ENCODE results near the gene OR52A1. TPM values are rescaled to one million over a fixed set of nuclear protein-coding genes. Genes with fewer than 3 reads are reported as not detected.

The OR52A1 gene
- total and polyA plus RNA-seq, 2 of the 8 experiments (the other 6 are each of a cell fraction or from before 2014, with no cell fraction given): 5.9 to 12.2 TPM

DNA sequence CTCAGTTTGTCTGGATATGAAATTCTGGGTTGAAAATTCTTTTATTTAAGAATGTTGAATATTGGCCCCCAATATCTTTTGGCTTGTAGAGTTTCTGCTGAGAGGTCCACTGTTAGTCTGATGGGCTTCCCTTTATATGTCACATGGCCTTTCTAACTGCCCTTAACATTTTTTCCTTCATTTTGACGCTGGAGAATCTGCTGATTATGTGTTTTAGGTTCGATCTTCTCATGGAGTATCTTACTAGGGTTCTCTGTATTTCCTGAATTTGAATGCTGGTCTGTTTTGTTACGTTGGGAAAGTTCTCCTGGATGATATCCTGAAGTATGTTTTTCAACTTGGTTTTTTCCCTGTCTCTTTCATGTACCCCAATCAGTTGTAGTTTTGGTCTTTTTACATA is 39.2 kb downstream of the OR52A1 start:
- Histone ChIP-seq H3K9me3 (ENCODE audit: insufficient read depth in 2 of 2, low read depth in 1 of 2, low read length in 1 of 2) (no peaks in the 10 kb centered on the region), H2BK12ac (ENCODE audit: low read depth, low read length) (no peak overlapping the region), H2AK5ac (ENCODE audit: low read depth, low read length) (no peak overlapping the region), H3K14ac (ENCODE audit: insufficient read length) (no peak overlapping the region), H4K5ac (ENCODE audit: insufficient read length, low read depth, low read length) (no peak overlapping the region), H3K4ac (replicated peaks; ENCODE audit: insufficient read length, low read depth, low read length) (no peak overlapping the region), H4K8ac (ENCODE audit: extremely low read depth, insufficient read depth, low read length) (no peak overlapping the region), H3K27ac (ENCODE audit: low read depth, low read length) (no peak overlapping the region), H3K23me2 (ENCODE audit: low read depth, low read length) (no peaks in the 10 kb centered on the region; the same call in 1 of the 2 replicates), H4K20me1 (replicated peaks in 1 of 2; ENCODE audit: control insufficient read depth in 1 of 2, insufficient read depth in 2 of 2, low read length in 2 of 2) (no peaks in the 10 kb centered on the region), H3K9ac (replicated peaks in 1 of 4; ENCODE audit: extremely low read depth in 1 of 4, low read depth in 3 of 4, low read length in 3 of 4) (no peak overlapping the region), H2BK5ac (ENCODE audit: low read depth, low read length) (no peak overlapping the region), H4K91ac (replicated peaks; ENCODE audit: insufficient read length, low read length) (no peak overlapping the region), H3K27me3 (replicated peaks in 1 of 4; ENCODE audit: control insufficient read depth in 3 of 4, extremely low read depth in 1 of 4, insufficient read depth in 3 of 4, low read length in 3 of 4) (no peaks in the 10 kb centered on the region), H3K56ac (replicated peaks; ENCODE audit: insufficient read length, low read depth, low read length) (no peak overlapping the region), H3K79me2 (ENCODE audit: control insufficient read depth in 1 of 2, insufficient read depth in 2 of 2, low read length in 2 of 2) (no peaks in the 10 kb centered on the region), H3K36me3 (ENCODE audit: control insufficient read depth in 2 of 4, insufficient read depth in 4 of 4, low read length in 3 of 4) (no peaks in the 10 kb centered on the region), H2BK15ac (ENCODE audit: low read length) (no peak overlapping the region), H3K79me1 (ENCODE audit: low read depth, low read length) (no peaks in the 10 kb centered on the region), H2AFZ (ENCODE audit: low read length) (no peak overlapping the region), H3K4me2 (ENCODE audit: insufficient read depth in 1 of 2, low read depth in 2 of 2, low read length in 2 of 2) (no peak overlapping the region), H3K4me1 (replicated peaks in 1 of 4; ENCODE audit: control insufficient read depth in 3 of 4, insufficient read depth in 4 of 4, low read length in 3 of 4) (no peaks in the 10 kb centered on the region; a peak in 1 of 7 replicates), H3K18ac (ENCODE audit: extremely low read depth, low read length) (no peak overlapping the region), H2BK120ac (replicated peaks; ENCODE audit: low read depth, low read length) (no peak overlapping the region), H3K4me3 (ENCODE audit: extremely low read depth in 1 of 4, insufficient read depth in 2 of 4, low read depth in 3 of 4, low read length in 4 of 4) (no peak overlapping the region), H2BK20ac (ENCODE audit: low read length) (no peak overlapping the region), H3K23ac (ENCODE audit: insufficient read length) (no peak overlapping the region)
- DNase-seq (ENCODE audit: low read depth in 1 of 2, low spot score in 2 of 2) (no peak), FAIRE-seq (no peak)
- ChIA-PET CTCF (ENCODE audit: partially characterized antibody) (interaction anchor here (1.0 kb wide), 1 partner anchor 9 kb away, joined by 5 read pairs; no protein-coding TSS in a partner anchor), POLR2A (ENCODE audit: partially characterized antibody) (no interaction called here)
- WGBS, 2 experiments (ENCODE audit: extremely low coverage in 1 of 2, insufficient coverage in 1 of 2, insufficient read length in 1 of 2, insufficient replicate concordance in 2 of 2, low coverage in 1 of 2, low lambda C conversion rate in 2 of 2, missing lambda C conversion rate in 1 of 2): 88% methylated on average over 3 of the region's 3 CpGs; no CpG with 5 or more reads in 1 of the 2 experiments
- TF ChIP-seq SP1 (IDR thresholded peaks at IDR 0.05; ENCODE audit: low read depth, low read length): no peak
- no peak for TF ChIP-seq SIX5 (IDR thresholded peaks at IDR 0.05; ENCODE audit: low read depth, low read length)
- TF ChIP-seq EGR1 (IDR thresholded peaks at IDR 0.05; ENCODE audit: borderline replicate concordance, low read depth, low read length): no peak
- no peak for TF ChIP-seq CHD1 (IDR thresholded peaks at IDR 0.05; ENCODE audit: low read depth, low read length)
- no peak for TF ChIP-seq CBX8 (IDR thresholded peaks at IDR 0.05; ENCODE audit: borderline replicate concordance, low read depth, low read length)
- no peak for TF ChIP-seq ATF2 (IDR thresholded peaks at IDR 0.05; ENCODE audit: low read length)
- TF ChIP-seq RFX5 (IDR thresholded peaks at IDR 0.05; ENCODE audit: borderline replicate concordance, low read depth, low read length): no peak
- no peak for TF ChIP-seq NANOG (IDR thresholded peaks at IDR 0.05; ENCODE audit: insufficient read depth, low read depth, low read length, poor library complexity, severe bottlenecking)
- TF ChIP-seq HDAC2 (IDR thresholded peaks at IDR 0.05; ENCODE audit: borderline replicate concordance in 1 of 2, low read depth in 2 of 2, low read length in 2 of 2): no peak
- no peak for TF ChIP-seq GABPA (IDR thresholded peaks at IDR 0.05; ENCODE audit: borderline replicate concordance, insufficient read depth, low read length)
- TF ChIP-seq SIN3A (conservative IDR thresholded peaks at IDR 0.05 in 1 of 2, IDR thresholded peaks at IDR 0.05 in 1 of 2; ENCODE audit: low read depth in 1 of 2, low read length in 2 of 2): no peak
- TF ChIP-seq TEAD4 (IDR thresholded peaks at IDR 0.05; ENCODE audit: low read depth, low read length): no peak
- no peak for TF ChIP-seq ASH2L (IDR thresholded peaks at IDR 0.05; ENCODE audit: low read length)
